Omental fat pad (tissue), 4 donors: ENCODE data around the gene PPEF2. TPM values are rescaled to one million over a fixed set of nuclear protein-coding genes. Genes with fewer than 3 reads are reported as not detected.

ENCODE experiments used
- ATAC-seq: fragments of 150-250 bp; one replicate; pipeline ENCODE4 v1.9.1; 2016; ENCODE audit warnings: mild to moderate bottlenecking, moderate library complexity; ENCODE audit not compliant: low FRiP score
- DNase-seq: peaks from one replicate; pipeline ENCODE4 v3.0.0-alpha.2; 2019; ENCODE audit warnings: low spot score
- small RNA-seq: library from RNA; depleted of rRNA; stranded (forward); fragments of <200 nt; gene quantifications from one replicate; pipeline ENCODE3, GENCODE V24; 2016
- total RNA-seq, 4 donors: library from RNA; depleted of rRNA; stranded (reverse); fragments of >200 nt; gene quantifications; one replicate each; pipeline ENCODE4 v1.1.0, GENCODE V29; 2016
- TF ChIP-seq, protein P1 (sequence below), 3 donors: fragments of 450-650 bp; IDR thresholded peaks; one replicate each; pipeline ENCODE4 v1.5.1; 2016 to 2017; ENCODE audit warnings: antibody characterized with exemption in 3 of 3, mild to moderate bottlenecking in 3 of 3, moderate library complexity in 2 of 3

Gene PPEF2
- total RNA-seq, 4 donors from 2014 or later: not detected

DNA sequence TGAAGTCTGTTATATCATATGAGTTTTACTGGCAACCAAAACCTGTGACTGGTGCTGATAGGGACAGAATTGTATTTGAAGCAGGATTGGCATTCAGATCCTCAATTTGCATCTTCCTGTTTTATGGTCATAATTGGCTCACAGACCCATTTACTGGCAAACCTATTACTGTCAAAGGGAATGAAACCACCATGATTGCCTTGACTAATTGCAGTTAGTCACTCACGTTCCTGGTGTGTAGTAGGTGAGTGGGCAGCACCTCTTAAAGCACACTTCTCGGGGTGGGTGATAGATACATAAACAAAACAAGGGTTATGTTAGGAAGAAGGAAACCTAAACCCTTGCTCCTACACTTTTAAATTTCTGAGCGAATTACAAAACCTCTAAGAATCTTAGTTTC lies 81.0 kb downstream of the PPEF2 start:
- no peak for DNase-seq
- TF ChIP-seq, protein P1, sequence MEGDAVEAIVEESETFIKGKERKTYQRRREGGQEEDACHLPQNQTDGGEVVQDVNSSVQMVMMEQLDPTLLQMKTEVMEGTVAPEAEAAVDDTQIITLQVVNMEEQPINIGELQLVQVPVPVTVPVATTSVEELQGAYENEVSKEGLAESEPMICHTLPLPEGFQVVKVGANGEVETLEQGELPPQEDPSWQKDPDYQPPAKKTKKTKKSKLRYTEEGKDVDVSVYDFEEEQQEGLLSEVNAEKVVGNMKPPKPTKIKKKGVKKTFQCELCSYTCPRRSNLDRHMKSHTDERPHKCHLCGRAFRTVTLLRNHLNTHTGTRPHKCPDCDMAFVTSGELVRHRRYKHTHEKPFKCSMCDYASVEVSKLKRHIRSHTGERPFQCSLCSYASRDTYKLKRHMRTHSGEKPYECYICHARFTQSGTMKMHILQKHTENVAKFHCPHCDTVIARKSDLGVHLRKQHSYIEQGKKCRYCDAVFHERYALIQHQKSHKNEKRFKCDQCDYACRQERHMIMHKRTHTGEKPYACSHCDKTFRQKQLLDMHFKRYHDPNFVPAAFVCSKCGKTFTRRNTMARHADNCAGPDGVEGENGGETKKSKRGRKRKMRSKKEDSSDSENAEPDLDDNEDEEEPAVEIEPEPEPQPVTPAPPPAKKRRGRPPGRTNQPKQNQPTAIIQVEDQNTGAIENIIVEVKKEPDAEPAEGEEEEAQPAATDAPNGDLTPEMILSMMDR (IDR thresholded peaks at IDR 0.05): no peak
- ATAC-seq: no peak

DNA sequence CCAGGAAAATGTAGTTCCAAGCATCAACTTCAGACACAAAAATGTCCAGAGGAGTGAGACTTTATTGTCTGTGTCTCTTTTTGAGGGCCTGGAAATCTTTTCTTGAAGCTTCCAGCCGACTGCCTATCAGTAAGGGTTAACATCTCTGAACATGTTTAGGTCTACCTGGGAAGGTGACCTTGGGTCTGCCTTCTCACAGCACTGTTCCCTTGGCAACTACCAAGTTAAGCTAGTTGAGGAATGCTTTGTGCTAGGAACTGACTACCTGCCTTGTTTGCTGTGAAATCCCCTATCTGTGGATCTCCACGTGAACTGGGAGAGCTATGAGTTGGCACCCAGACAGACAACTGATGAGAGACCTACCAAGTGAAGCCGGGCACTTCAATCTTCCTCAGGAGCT lies 81.6 kb downstream of the PPEF2 start:
- ATAC-seq (no peak), DNase-seq (no peak)
- TF ChIP-seq, protein P1 (IDR thresholded peaks at IDR 0.05): no peak

DNA sequence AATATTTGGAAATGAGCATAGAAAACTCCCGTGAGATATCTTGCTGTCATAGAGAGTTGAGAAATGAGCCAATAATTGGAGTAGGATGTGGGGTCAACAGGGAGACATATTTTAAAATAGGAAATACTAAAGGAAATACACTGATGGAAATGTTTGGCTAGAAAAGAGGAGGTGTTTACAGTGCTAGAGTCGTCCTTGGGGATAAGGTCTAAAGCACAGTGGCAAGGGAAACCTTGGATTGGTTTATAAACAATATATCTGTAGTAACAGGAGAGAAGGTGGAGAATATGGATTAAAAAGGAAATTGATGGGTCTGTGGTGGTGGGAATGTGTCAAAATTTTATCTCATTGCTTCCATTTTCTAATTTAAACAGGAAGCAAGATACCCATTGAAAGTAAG lies 82.1 kb downstream of the PPEF2 start:
- ATAC-seq (no peak), DNase-seq (no peak)
- TF ChIP-seq, protein P1 (IDR thresholded peaks at IDR 0.05): no peak

DNA sequence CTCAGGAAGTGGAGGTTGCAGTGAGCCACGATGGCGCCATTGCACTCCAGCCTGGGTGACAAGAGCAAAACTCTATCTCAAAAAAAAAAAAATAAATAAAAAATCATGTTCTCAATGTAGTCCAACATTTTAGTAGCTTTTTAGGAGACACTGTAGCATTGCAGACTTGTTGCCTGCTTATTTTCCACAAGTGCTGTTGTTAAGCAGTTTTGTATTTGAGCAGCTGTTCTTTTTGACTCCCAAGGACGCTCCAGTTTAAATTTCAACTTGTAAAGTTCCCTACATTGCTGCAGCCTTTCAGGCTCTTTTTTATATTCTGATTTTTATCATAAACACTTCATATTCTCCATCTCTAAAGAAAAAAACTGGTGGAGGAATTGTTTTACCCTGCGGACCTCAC lies 83.1 kb downstream of the PPEF2 start:
- ATAC-seq (no peak), DNase-seq (no peak)

DNA sequence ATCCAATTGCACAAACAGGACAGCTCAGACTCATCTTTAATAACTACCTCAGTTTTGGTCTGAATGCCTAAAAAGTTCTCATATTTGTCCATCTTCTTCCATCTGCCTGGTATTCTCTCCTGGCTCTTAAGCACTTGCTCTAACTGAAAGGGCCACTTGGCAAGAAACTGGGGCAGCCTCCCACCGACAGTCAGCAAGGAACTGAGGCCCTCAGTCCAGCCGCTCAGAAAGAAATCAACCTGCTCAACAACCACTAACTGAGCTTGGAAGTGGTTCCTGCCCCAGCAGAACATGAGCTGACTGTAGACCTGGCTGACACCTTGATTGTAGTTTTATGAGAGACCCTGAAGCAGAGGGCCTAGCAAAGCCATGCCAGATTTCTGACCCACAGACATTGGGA lies 84.4 kb downstream of the PPEF2 start:
- TF ChIP-seq, protein P1 (IDR thresholded peaks at IDR 0.05): no peak
- no peak for ATAC-seq
- DNase-seq: no peak

More for the DNA sequence above, 83.1 kb downstream of the PPEF2 start:
- TF ChIP-seq, protein P1 (IDR thresholded peaks at IDR 0.05): no peak

Small RNA genes within 50 kb of the gene (small RNA-seq; reads per million reads assigned to genes)
- not detected for gene RNU2-16P

Other genes starting within 250 kb of the PPEF2 start
- gene G3BP2, start 229.0 kb downstream of the PPEF2 start, total RNA-seq: 10 to 100 TPM; 57.7 to 90.9 (median 69.6) TPM
- 10 to 100 TPM; 53.8 to 79.5 (median 69.8) TPM for gene USO1, start 177.9 kb downstream of the PPEF2 start, total RNA-seq
- gene NAAA, start 38.6 kb upstream of the PPEF2 start, total RNA-seq: 100 to 1,000 TPM in 1 of 4 donors, 10 to 100 TPM in 3; 42.7 to 135 (median 61.2) TPM
- gene SDAD1, start 88.5 kb upstream of the PPEF2 start, total RNA-seq: 10 to 100 TPM; 31.8 to 50.2 (median 35.8) TPM
- gene CXCL9, start 105.1 kb upstream of the PPEF2 start, total RNA-seq: 1 to 10 TPM in 2 of 4 donors, under 1 TPM in 1, not detected in 1; 0.74 to 5.2 (median 1.8) TPM
- gene CXCL10, start 121.0 kb upstream of the PPEF2 start, total RNA-seq: 1 to 10 TPM in 2 of 4 donors, under 1 TPM in 1, not detected in 1; 0.46 to 3.5 (median 1.7) TPM
- gene CXCL11, start 133.6 kb upstream of the PPEF2 start, total RNA-seq: 1 to 10 TPM in 2 of 4 donors, not detected in 2; 1.3 to 1.6 TPM
- gene ART3, start 172.3 kb upstream of the PPEF2 start, total RNA-seq: 1 to 10 TPM in 1 of 4 donors, not detected in 3; 1.7 TPM
- gene NUP54, start 245.9 kb upstream of the PPEF2 start, total RNA-seq: 10 to 100 TPM; 36.0 to 50.1 (median 39.3) TPM